HepG2 (cell line): ENCODE data around the gene IPO9. TPM values are rescaled to one million over a fixed set of nuclear protein-coding genes. Genes with fewer than 3 reads are reported as not detected.
A peak's percentile ranks its signal among the peaks of the same experiment; 100 is the strongest.

Source experiments
- CREBL2 ChIP-seq: sonication (generic); formaldehyde crosslinking; IDR thresholded peaks from 2 replicates; pipeline ENCODE4 v1.8.1; 2023; ENCODE audit warnings: missing genetic modification reagents, mild to moderate bottlenecking, borderline replicate concordance
- GLI4 ChIP-seq: sonication (generic); formaldehyde crosslinking; IDR thresholded peaks from 2 replicates; pipeline ENCODE4 v1.5.1; 2020; ENCODE audit warnings: missing genetic modification reagents, mild to moderate bottlenecking, moderate library complexity, borderline replicate concordance
- HOXA3 ChIP-seq: sonication (generic); formaldehyde crosslinking; IDR thresholded peaks from 2 replicates; pipeline ENCODE4 v1.5.0; 2020; ENCODE audit warnings: missing genetic modification reagents
- KLF15 ChIP-seq: sonication (generic); formaldehyde crosslinking; IDR thresholded peaks from 2 replicates; pipeline ENCODE4 v1.8.1; 2023; ENCODE audit warnings: borderline replicate concordance, mild to moderate bottlenecking, inconsistent platforms, missing genetic modification reagents, mixed read lengths
- LCORL ChIP-seq, 2 experiments: fragments of 450-650 bp in 1 of 2; sonication (generic) in 1 of 2; formaldehyde crosslinking in 1 of 2; IDR thresholded peaks; 2 replicates each; pipeline versions ENCODE4 v1.5.0 to v1.6.1; 2017 to 2020; ENCODE audit warnings: antibody characterized with exemption in 1 of 2, missing genetic modification reagents in 1 of 2
- MXD4 ChIP-seq: IDR thresholded peaks from 2 replicates; pipeline ENCODE4 v1.6.1; 2016; ENCODE audit warnings: mild to moderate bottlenecking, missing biosample characterization, missing genetic modification reagents
- MYNN ChIP-seq: sonication (generic); formaldehyde crosslinking; IDR thresholded peaks from 2 replicates; pipeline ENCODE4 v1.4.0; 2020; ENCODE audit warnings: mild to moderate bottlenecking, low read depth, missing genetic modification reagents
- NFAT5 ChIP-seq: sonication (generic); formaldehyde crosslinking; IDR thresholded peaks from 2 replicates; pipeline ENCODE4 v1.4.0; 2020; ENCODE audit warnings: missing genetic modification reagents
- NRL ChIP-seq: sonication (generic); formaldehyde crosslinking; IDR thresholded peaks from 2 replicates; pipeline ENCODE4 v1.5.0; 2020; ENCODE audit warnings: missing genetic modification reagents, mild to moderate bottlenecking, moderate library complexity, borderline replicate concordance
- RFX5 ChIP-seq: IDR thresholded peaks from 2 replicates; pipeline ENCODE4 v1.6.1; 2011; ENCODE audit warnings: low read depth, low read length, improper control_type of control experiment
- SNAPC5 ChIP-seq: sonication (generic); formaldehyde crosslinking; IDR thresholded peaks from 2 replicates; pipeline ENCODE4 v1.8.1; 2023; ENCODE audit warnings: mild to moderate bottlenecking, missing genetic modification reagents, borderline replicate concordance
- THAP8 ChIP-seq: sonication (generic); formaldehyde crosslinking; IDR thresholded peaks from 2 replicates; pipeline ENCODE4 v1.5.1; 2020; ENCODE audit warnings: missing genetic modification reagents, mild to moderate bottlenecking, borderline replicate concordance
- ZMAT5 ChIP-seq: sonication (generic); formaldehyde crosslinking; IDR thresholded peaks from 2 replicates; pipeline ENCODE4 v1.5.0; 2020; ENCODE audit warnings: mild to moderate bottlenecking, low read depth, missing genetic modification reagents, borderline replicate concordance
- ZNF136 ChIP-seq: sonication (generic); formaldehyde crosslinking; IDR thresholded peaks from 2 replicates; pipeline ENCODE4 v1.8.1; 2022; ENCODE audit warnings: low read depth, mild to moderate bottlenecking, moderate library complexity, missing genetic modification reagents
- ZNF20 ChIP-seq: sonication (generic); formaldehyde crosslinking; IDR thresholded peaks from 2 replicates; pipeline ENCODE4 v1.4.0; 2020; ENCODE audit warnings: mild to moderate bottlenecking, moderate library complexity, missing genetic modification reagents
- ZNF234 ChIP-seq: sonication (generic); formaldehyde crosslinking; conservative IDR thresholded peaks from 2 replicates; pipeline ENCODE4 v1.5.1; 2020; ENCODE audit warnings: mild to moderate bottlenecking, missing genetic modification reagents
- ZNF281 ChIP-seq: sonication (generic); formaldehyde crosslinking; IDR thresholded peaks from 2 replicates; pipeline ENCODE4 v1.4.0; 2020; ENCODE audit warnings: missing genetic modification reagents, borderline replicate concordance
- polyA plus RNA-seq, 8 experiments: library from polyadenylated mRNA; depleted of rRNA in 3 of 8; stranded (reverse) in 7 of 8; unstranded in 1 of 8; fragments of >200 nt; fragmentation: Illumina TruSeq in 4 of 8; extraction: Trizol in 4 of 8; gene quantifications; 2 replicates each; pipeline versions ENCODE4 v1.2.1 to v1.2.3, GENCODE V29; 2011 to 2016; ENCODE audit warnings: low read depth in 4 of 8, missing spikeins in 1 of 8, mixed read lengths in 1 of 8; ENCODE audit not compliant: insufficient read depth in 1 of 8
- total RNA-seq, 5 experiments: library from RNA; depleted of rRNA; stranded (reverse); fragments of >200 nt; fragmentation: Illumina TruSeq; extraction: Trizol; gene quantifications; 2 replicates each; pipeline ENCODE4 v1.2.3, GENCODE V29; 2016; ENCODE audit warnings: low read depth in 1 of 5

The IPO9 gene
- total and polyA plus RNA-seq, 2 of the 13 experiments (the other 11 are each of a cell fraction or from before 2014, with no cell fraction given), result 31.0 to 34.8 TPM

- TF ChIP-seq ZNF281 (CRISPR knock-in tag), result no peak
- no peak for TF ChIP-seq NFAT5
- TF ChIP-seq ZNF20 (CRISPR knock-in tag), result no peak
- 0 out of 2 replicates have a peak, but pooled peaks have one; percentile 56 for TF ChIP-seq CREBL2 (CRISPR knock-in tag)
- TF ChIP-seq RFX5, result 0 out of 2 replicates have a peak, but pooled peaks have one; percentile 56
- TF ChIP-seq ZMAT5 (CRISPR knock-in tag), result no peak; the same call in 1 of the 2 replicates
- peak; percentile 63; the same call in 1 of the 2 replicates for TF ChIP-seq GLI4 (CRISPR knock-in tag)
- no peak for TF ChIP-seq LCORL (IDR thresholded peaks at IDR 0.05)
- TF ChIP-seq LCORL (CRISPR knock-in tag; IDR thresholded peaks at IDR 0.05), result no peak
- TF ChIP-seq HOXA3 (CRISPR knock-in tag), result peak; percentile 77
- TF ChIP-seq ZNF234 (CRISPR knock-in tag), result no peak
- TF ChIP-seq THAP8, result no peak
- TF ChIP-seq MYNN (CRISPR knock-in tag), result 0 out of 2 replicates have a peak, but pooled peaks have one; percentile 46
- TF ChIP-seq ZNF136 (CRISPR knock-in tag), result peak; percentile 87; the same call in 1 of the 2 replicates
- TF ChIP-seq NRL (CRISPR knock-in tag), result peak; percentile 54; the same call in 1 of the 2 replicates
- 0 out of 2 replicates have a peak, but pooled peaks have one; percentile 36 for TF ChIP-seq MXD4 (CRISPR knock-in tag)
- TF ChIP-seq KLF15 (CRISPR knock-in tag), result 0 out of 2 replicates have a peak, but pooled peaks have one; percentile 59
- TF ChIP-seq SNAPC5 (CRISPR knock-in tag), result 0 out of 2 replicates have a peak, but pooled peaks have one; percentile 48
Measured at GRCh38 chr1:201828820-201829774, at the start of gene IPO9 (continued).
